GM10266 (cell line): ENCODE data around the gene KREMEN2.

ENCODE experiments used
- DNase-seq: peaks from one replicate; pipeline ENCODE4 v3.0.0; 2012; ENCODE audit errors: extremely low spot score
- CTCF ChIP-seq: IDR thresholded peaks from 2 replicates; pipeline ENCODE4 v1.5.1; 2012; ENCODE audit warnings: mild to moderate bottlenecking, low read depth; ENCODE audit not compliant: control insufficient read depth, insufficient read depth; ENCODE audit errors: missing control alignments

KREMEN2 gene

GRCh38 chr16:2988590-2989099, 24.6 kb downstream of the KREMEN2 start:
- TF ChIP-seq CTCF, result no peak
- no peak for DNase-seq

GRCh38 chr16:2990891-2991290, 26.8 kb downstream of the KREMEN2 start:
- TF ChIP-seq CTCF, result no peak
- DNase-seq, result no peak

- no peak for TF ChIP-seq CTCF
- DNase-seq, result no peak
Observed at GRCh38 chr16:2991566-2992261, 27.6 kb downstream of the KREMEN2 start.

- no peak for TF ChIP-seq CTCF
- DNase-seq, result no peak
Observed at GRCh38 chr16:2992383-2993081, 28.5 kb downstream of the KREMEN2 start.

DNA sequence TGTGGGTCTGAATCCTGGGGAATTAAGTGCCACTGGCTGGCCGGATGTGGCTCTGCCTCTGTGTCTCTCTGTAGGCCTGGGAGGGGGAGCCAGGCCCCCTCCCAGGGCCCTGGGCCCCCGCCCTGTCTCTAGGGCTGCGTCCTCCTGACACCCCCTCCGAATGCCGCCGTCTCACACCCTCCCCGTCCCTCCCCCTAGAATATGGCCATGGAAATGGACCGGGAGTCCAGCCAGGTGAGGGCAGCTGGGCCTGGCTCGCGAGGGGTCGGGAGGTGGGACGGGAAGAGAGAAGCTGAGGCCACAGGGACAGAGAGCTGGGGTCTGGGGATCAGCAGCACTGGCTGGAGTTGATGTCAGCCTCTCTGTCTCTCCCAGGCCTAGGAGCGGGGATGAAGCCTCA, 32.2 kb downstream of the KREMEN2 start:
- no peak for DNase-seq
- no peak for TF ChIP-seq CTCF

- TF ChIP-seq CTCF, result no peak
- DNase-seq, result no peak
Observed at GRCh38 chr16:2999929-3000328, 35.9 kb downstream of the KREMEN2 start.

DNA sequence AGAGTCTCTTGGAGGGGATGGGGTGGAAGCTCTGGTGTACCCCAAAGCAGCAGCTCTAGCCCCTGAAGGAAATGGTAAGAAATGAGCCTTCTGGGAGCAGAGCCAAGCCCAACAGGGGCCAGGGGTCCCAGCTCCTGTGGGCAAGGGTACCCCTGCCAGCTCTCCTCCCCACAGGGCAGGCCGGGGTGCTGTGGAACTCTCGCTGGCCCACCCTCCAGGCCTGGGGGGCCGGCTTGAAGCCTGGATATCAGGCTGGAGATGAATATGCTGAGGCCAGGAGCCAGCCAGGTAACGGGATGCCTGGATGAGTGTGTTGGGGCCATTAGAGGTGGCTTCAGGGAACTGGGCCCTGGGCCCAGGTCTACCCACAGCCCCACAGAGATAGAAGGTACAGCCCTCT, 36.5 kb downstream of the KREMEN2 start:
- no peak for DNase-seq
- no peak for TF ChIP-seq CTCF
